AG09309 (cell line): ENCODE measurements around the gene SPECC1L.

Experiments used
- DNase-seq: peaks from one replicate; pipeline ENCODE4 v3.0.0-alpha.2; 2010; ENCODE audit warnings: low read depth
- H3K4me3 ChIP-seq: 2 replicates; pipeline ENCODE4 v1.5.1; 2011; ENCODE audit warnings: mild to moderate bottlenecking, low read depth, low read length, moderate library complexity; ENCODE audit not compliant: control insufficient read depth
- CTCF ChIP-seq: IDR thresholded peaks from 2 replicates; pipeline ENCODE4 v1.5.1; 2011; ENCODE audit warnings: mild to moderate bottlenecking, low read depth, low read length, inconsistent platforms; ENCODE audit not compliant: insufficient read depth, control insufficient read depth; ENCODE audit errors: missing control alignments

Gene SPECC1L

GRCh38 chr22:24437091-24437490 lies 166.5 kb downstream of the SPECC1L start:
- DNase-seq, result no peak
- TF ChIP-seq CTCF, result no peak
- H3K4me3 ChIP-seq, result no peak overlapping the region

GRCh38 chr22:24437741-24438328 lies 167.2 kb downstream of the SPECC1L start:
- no peak overlapping the region for H3K4me3 ChIP-seq
- peak; percentile 49 for TF ChIP-seq CTCF
- no peak for DNase-seq

DNA sequence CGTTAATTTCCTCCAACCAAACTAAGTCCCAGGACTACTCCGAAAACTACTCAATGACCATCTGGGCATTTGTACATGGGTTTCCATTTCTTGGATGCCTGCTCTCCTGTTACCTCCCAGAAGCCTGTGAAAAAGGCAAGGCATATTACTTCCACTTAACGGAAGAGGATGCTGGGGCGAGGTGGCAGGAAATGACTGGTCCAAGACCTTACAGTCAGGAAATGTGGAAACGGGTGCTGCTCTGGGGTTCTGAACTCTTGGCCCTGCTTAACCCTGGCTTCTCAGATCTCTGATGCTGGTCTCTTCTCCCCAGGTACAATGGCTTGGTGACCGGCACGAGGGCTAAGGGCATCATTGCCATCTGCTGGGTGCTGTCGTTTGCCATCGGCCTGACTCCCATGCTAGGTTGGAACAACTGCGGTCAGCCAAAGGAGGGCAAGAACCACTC lies 169.7 kb downstream of the SPECC1L start:
- no peak for TF ChIP-seq CTCF
- DNase-seq, result no peak
- H3K4me3 ChIP-seq, result no peak overlapping the region

DNA sequence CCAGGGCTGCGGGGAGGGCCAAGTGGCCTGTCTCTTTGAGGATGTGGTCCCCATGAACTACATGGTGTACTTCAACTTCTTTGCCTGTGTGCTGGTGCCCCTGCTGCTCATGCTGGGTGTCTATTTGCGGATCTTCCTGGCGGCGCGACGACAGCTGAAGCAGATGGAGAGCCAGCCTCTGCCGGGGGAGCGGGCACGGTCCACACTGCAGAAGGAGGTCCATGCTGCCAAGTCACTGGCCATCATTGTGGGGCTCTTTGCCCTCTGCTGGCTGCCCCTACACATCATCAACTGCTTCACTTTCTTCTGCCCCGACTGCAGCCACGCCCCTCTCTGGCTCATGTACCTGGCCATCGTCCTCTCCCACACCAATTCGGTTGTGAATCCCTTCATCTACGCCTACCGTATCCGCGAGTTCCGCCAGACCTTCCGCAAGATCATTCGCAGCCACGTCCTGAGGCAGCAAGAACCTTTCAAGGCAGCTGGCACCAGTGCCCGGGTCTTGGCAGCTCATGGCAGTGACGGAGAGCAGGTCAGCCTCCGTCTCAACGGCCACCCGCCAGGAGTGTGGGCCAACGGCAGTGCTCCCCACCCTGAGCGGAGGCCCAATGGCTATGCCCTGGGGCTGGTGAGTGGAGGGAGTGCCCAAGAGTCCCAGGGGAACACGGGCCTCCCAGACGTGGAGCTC lies 170.2 kb downstream of the SPECC1L start:
- no peak for DNase-seq
- no peak for TF ChIP-seq CTCF
- H3K4me3 ChIP-seq, result no peak overlapping the region

- H3K4me3 ChIP-seq, result no peak overlapping the region
- no peak for TF ChIP-seq CTCF
- no peak for DNase-seq
These were observed 171.0 kb downstream of the SPECC1L start for GRCh38 chr22:24441406-24442351.

DNA sequence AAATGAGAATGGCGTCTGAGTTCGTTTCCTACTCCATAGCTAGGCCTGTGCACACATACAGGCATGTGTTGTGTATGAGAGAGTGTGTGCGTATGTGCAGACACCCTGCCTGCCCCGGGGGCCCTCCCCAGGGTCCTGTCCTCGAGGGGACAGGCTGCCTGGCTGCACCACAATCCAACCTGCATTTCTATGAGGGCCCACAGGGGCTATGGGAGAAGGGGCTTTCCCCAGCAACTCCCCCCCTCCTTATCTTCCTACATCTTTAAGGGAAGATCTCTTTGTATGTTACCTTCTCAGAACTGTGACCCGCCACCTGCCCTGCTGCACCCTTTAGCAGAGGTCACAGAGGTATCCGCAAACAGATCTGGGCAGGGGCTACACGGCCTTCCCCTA lies 171.7 kb downstream of the SPECC1L start:
- H3K4me3 ChIP-seq, result no peak overlapping the region
- DNase-seq, result no peak
- no peak for TF ChIP-seq CTCF
